SK-N-SH treated with all-trans-retinoic acid at 6 μM for 48 hours (cell line): Measurements from ENCODE around the gene NKAIN1.
A peak's percentile ranks its signal among the peaks of the same experiment; 100 is the strongest.
"Not testable (repeated sequence)": the region's sequence is repeated elsewhere in the genome, so short reads cannot be mapped to it uniquely, and the experiment has no call there.

ENCODE experiments used
- ATAC-seq: fragments of 200-7000 bp; cut with Tn5 transposase; 3 replicates; pipeline ENCODE4 v1.9.1; 2020; ENCODE audit warnings: mild to moderate bottlenecking, moderate library complexity
- BACH2 ChIP-seq: fragments of 250-450 bp; sonication (Bioruptor Pico); IDR thresholded peaks from 2 replicates; pipeline ENCODE4 v1.9.0; 2021; ENCODE audit warnings: mild to moderate bottlenecking, borderline replicate concordance
- CSDC2 ChIP-seq: fragments of 250-450 bp; sonication (Bioruptor Pico); IDR thresholded peaks from 2 replicates; pipeline ENCODE4 v1.5.0; 2020; ENCODE audit warnings: mild to moderate bottlenecking, moderate library complexity
- ESRRG ChIP-seq: fragments of 250-450 bp; sonication (Bioruptor Pico); IDR thresholded peaks from 2 replicates; pipeline ENCODE4 v1.6.1; 2021; ENCODE audit warnings: mild to moderate bottlenecking
- OSR1 ChIP-seq: fragments of 250-450 bp; sonication (Bioruptor Pico); IDR thresholded peaks from 2 replicates; pipeline ENCODE4 v1.8.0; 2022; ENCODE audit warnings: moderate library complexity, mild to moderate bottlenecking, inconsistent platforms
- PPARA ChIP-seq: fragments of 250-450 bp; sonication (Bioruptor Pico); IDR thresholded peaks from 2 replicates; pipeline ENCODE4 v1.5.0; 2020; ENCODE audit warnings: mild to moderate bottlenecking, borderline replicate concordance
- RARB ChIP-seq: fragments of 250-450 bp; sonication (Bioruptor Pico); IDR thresholded peaks from 2 replicates; pipeline ENCODE4 v1.8.0; 2021; ENCODE audit warnings: mild to moderate bottlenecking, moderate library complexity
- TCF4 ChIP-seq: fragments of 250-450 bp; sonication (Bioruptor Pico); IDR thresholded peaks from 2 replicates; pipeline ENCODE4 v1.8.0; 2021; ENCODE audit warnings: mild to moderate bottlenecking, moderate library complexity, borderline replicate concordance
- TOX ChIP-seq: fragments of 250-450 bp; sonication (Bioruptor Pico); IDR thresholded peaks from 2 replicates; pipeline ENCODE4 v1.8.0; 2021; ENCODE audit warnings: mild to moderate bottlenecking, moderate library complexity, borderline replicate concordance
- ZC3H10 ChIP-seq: fragments of 250-450 bp; sonication (Bioruptor Pico); IDR thresholded peaks from 2 replicates; pipeline ENCODE4 v1.5.1; 2021; ENCODE audit warnings: mild to moderate bottlenecking, moderate library complexity
- ZFP30 ChIP-seq: fragments of 450-650 bp; formaldehyde crosslinking; IDR thresholded peaks from 2 replicates; pipeline ENCODE4 v1.5.0; 2022; ENCODE audit warnings: mild to moderate bottlenecking, moderate library complexity
- ZNF565 ChIP-seq: fragments of 450-650 bp; formaldehyde crosslinking; conservative IDR thresholded peaks from 2 replicates; pipeline ENCODE4 v1.5.0; 2020; ENCODE audit warnings: low read depth, mild to moderate bottlenecking, moderate library complexity
- ZNF70 ChIP-seq: fragments of 450-650 bp; formaldehyde crosslinking; IDR thresholded peaks from 2 replicates; pipeline ENCODE4 v1.5.0; 2020; ENCODE audit warnings: mild to moderate bottlenecking, moderate library complexity
- TF ChIP-seq, protein P1 (sequence below): fragments of 250-450 bp; sonication (Bioruptor Pico); IDR thresholded peaks from 2 replicates; pipeline ENCODE4 v1.5.1; 2021; ENCODE audit warnings: mild to moderate bottlenecking, moderate library complexity
- TF ChIP-seq, protein P2 (sequence below): fragments of 250-450 bp; sonication (Bioruptor Pico); IDR thresholded peaks from 2 replicates; pipeline ENCODE4 v1.8.0; 2021; ENCODE audit warnings: low read depth, mild to moderate bottlenecking, moderate library complexity, borderline replicate concordance
- TF ChIP-seq, protein P3 (sequence below): fragments of 250-450 bp; sonication (Bioruptor Pico); IDR thresholded peaks from 2 replicates; pipeline ENCODE4 v1.5.0; 2020; ENCODE audit warnings: mild to moderate bottlenecking, moderate library complexity
- TF ChIP-seq, protein P4 (sequence below): fragments of 250-450 bp; sonication (Bioruptor Pico); IDR thresholded peaks from 2 replicates; pipeline ENCODE4 v1.8.0; 2020; ENCODE audit warnings: mild to moderate bottlenecking, moderate library complexity, borderline replicate concordance

NKAIN1 gene

DNA sequence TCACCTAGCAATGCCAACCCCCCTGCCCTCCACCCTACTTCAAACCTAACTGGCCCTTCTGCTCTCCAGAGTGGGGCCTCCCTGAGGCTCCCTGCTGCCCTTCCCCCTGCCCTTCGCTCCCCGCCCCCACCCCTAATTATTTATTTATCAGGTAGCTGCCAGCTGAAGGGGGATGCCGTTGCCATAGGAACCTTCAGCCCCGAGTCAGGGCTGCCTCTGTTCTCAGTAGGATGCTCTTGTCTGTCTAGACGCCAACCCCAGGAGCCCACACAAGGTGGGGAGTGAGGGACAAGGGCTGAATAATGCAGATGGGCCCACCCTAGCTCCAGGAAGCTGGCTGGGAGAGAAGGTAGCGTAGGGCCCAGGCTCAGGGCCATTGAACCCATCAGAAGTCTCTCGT is 41.1 kb downstream of the NKAIN1 start (continued):
- TF ChIP-seq, protein P1, sequence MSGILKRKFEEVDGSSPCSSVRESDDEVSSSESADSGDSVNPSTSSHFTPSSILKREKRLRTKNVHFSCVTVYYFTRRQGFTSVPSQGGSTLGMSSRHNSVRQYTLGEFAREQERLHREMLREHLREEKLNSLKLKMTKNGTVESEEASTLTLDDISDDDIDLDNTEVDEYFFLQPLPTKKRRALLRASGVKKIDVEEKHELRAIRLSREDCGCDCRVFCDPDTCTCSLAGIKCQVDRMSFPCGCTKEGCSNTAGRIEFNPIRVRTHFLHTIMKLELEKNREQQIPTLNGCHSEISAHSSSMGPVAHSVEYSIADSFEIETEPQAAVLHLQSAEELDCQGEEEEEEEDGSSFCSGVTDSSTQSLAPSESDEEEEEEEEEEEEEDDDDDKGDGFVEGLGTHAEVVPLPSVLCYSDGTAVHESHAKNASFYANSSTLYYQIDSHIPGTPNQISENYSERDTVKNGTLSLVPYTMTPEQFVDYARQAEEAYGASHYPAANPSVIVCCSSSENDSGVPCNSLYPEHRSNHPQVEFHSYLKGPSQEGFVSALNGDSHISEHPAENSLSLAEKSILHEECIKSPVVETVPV (CRISPR knock-in tag) = no peak

DNA sequence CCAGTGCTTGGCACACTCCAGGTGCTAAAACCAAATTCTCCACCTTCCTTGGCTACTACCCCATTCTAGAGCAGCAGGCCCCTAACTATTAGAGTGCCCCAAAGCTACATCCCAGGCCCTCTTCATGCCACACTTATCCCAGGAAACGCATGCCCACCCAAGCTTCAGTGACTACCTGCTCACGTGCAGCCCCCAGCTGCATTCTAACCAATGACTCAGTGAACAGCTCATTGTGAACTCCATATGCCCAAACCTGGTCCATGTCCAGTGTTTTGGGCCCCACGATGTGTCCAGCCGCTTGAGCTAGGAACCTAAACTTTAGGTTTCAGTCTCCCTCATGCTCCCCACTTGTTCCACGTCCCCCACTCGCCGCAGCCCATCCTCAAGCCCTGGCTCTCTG is 41.5 kb downstream of the NKAIN1 start:
- TF ChIP-seq, protein P1 (CRISPR knock-in tag) = no peak
- no peak for TF ChIP-seq TOX
- TF ChIP-seq, protein P2, sequence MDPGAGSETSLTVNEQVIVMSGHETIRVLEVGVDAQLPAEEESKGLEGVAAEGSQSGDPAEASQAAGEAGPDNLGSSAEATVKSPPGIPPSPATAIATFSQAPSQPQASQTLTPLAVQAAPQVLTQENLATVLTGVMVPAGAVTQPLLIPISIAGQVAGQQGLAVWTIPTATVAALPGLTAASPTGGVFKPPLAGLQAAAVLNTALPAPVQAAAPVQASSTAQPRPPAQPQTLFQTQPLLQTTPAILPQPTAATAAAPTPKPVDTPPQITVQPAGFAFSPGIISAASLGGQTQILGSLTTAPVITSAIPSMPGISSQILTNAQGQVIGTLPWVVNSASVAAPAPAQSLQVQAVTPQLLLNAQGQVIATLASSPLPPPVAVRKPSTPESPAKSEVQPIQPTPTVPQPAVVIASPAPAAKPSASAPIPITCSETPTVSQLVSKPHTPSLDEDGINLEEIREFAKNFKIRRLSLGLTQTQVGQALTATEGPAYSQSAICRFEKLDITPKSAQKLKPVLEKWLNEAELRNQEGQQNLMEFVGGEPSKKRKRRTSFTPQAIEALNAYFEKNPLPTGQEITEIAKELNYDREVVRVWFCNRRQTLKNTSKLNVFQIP (CRISPR knock-in tag) = no peak
- no peak for ATAC-seq

DNA sequence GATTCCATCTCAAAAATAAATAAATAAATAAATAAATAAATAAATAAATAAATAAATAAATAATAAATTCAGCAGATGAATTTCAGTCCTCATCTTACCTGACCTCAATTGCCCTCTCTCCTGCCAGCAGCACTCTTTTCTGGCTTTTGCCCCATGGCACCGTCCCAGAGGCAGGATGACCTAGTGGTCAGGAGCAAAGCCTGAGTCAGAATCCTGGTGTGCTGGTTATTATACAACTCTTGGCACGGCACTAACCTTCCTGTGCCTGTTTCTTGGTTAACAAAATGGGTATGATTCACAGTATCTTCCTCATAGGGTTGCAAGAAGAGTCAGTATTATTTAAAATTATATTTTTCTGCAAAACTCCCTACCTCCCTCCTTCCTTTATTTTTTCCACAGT is 43.0 kb downstream of the NKAIN1 start:
- TF ChIP-seq OSR1 (CRISPR knock-in tag) = no peak
- no peak for TF ChIP-seq ESRRG (CRISPR knock-in tag)
- TF ChIP-seq ZNF565 (CRISPR knock-in tag) = no peak
- TF ChIP-seq, protein P1 (CRISPR knock-in tag) = no peak
- no peak for TF ChIP-seq ZNF70 (CRISPR knock-in tag)
- TF ChIP-seq, protein P3, sequence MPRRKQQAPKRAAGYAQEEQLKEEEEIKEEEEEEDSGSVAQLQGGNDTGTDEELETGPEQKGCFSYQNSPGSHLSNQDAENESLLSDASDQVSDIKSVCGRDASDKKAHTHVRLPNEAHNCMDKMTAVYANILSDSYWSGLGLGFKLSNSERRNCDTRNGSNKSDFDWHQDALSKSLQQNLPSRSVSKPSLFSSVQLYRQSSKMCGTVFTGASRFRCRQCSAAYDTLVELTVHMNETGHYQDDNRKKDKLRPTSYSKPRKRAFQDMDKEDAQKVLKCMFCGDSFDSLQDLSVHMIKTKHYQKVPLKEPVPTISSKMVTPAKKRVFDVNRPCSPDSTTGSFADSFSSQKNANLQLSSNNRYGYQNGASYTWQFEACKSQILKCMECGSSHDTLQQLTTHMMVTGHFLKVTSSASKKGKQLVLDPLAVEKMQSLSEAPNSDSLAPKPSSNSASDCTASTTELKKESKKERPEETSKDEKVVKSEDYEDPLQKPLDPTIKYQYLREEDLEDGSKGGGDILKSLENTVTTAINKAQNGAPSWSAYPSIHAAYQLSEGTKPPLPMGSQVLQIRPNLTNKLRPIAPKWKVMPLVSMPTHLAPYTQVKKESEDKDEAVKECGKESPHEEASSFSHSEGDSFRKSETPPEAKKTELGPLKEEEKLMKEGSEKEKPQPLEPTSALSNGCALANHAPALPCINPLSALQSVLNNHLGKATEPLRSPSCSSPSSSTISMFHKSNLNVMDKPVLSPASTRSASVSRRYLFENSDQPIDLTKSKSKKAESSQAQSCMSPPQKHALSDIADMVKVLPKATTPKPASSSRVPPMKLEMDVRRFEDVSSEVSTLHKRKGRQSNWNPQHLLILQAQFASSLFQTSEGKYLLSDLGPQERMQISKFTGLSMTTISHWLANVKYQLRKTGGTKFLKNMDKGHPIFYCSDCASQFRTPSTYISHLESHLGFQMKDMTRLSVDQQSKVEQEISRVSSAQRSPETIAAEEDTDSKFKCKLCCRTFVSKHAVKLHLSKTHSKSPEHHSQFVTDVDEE = no peak
- no peak for TF ChIP-seq CSDC2 (CRISPR knock-in tag)
- TF ChIP-seq BACH2 (CRISPR knock-in tag) = no peak
- TF ChIP-seq PPARA (CRISPR knock-in tag) = no peak
- TF ChIP-seq TCF4 = no peak
- no peak for TF ChIP-seq ZFP30
- TF ChIP-seq, protein P4, sequence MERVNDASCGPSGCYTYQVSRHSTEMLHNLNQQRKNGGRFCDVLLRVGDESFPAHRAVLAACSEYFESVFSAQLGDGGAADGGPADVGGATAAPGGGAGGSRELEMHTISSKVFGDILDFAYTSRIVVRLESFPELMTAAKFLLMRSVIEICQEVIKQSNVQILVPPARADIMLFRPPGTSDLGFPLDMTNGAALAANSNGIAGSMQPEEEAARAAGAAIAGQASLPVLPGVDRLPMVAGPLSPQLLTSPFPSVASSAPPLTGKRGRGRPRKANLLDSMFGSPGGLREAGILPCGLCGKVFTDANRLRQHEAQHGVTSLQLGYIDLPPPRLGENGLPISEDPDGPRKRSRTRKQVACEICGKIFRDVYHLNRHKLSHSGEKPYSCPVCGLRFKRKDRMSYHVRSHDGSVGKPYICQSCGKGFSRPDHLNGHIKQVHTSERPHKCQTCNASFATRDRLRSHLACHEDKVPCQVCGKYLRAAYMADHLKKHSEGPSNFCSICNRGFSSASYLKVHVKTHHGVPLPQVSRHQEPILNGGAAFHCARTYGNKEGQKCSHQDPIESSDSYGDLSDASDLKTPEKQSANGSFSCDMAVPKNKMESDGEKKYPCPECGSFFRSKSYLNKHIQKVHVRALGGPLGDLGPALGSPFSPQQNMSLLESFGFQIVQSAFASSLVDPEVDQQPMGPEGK (CRISPR knock-in tag) = no peak
- no peak for TF ChIP-seq RARB (CRISPR knock-in tag)
- TF ChIP-seq, protein P2 (CRISPR knock-in tag) = no peak
- TF ChIP-seq ZC3H10 = no peak
- ATAC-seq = peak; percentile 62

DNA sequence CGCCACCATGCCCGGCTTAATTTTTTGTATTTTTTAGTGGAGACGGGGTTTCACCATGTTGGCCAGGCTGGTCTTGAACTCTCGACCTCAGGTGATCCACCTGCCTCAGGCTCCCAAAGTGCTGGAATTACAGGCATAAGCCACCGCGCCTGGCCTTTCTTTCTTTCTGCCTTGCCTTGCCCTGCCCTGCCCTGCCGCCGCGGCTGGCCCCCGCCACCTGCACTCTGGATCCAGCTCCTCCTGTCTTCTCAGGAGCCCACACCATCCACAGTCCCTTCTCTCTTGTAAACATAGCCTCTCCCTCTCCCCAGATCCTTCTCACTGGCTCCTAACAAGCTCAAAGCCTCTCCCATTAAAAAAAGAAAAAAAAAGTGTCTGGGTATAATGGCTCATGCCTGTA is 44.4 kb downstream of the NKAIN1 start:
- not testable (repeated sequence) for ATAC-seq
